Stimulated activated CD8-positive, alpha-beta memory T cell treated with anti-CD3 and anti-CD28 coated beads, Interleukin-2, amount 100 ng/mL, for 1 hour (primary cell): ENCODE data around the gene ESRRG.

Source experiments
- DNase-seq, 2 donors: peaks; one replicate each; pipeline ENCODE4 v3.0.0-alpha.2; 2020; ENCODE audit warnings: low read depth in 2 of 2

Gene ESRRG

GRCh38 chr1:216723274-216723780 is at the start of gene ESRRG:
Gene ESRRG (minus strand): TSS chr1:216723429. CDS start chr1:216723299, 130 bp downstream.
- no peak for DNase-seq

- no peak for DNase-seq
These were observed 48.7 kb upstream of the ESRRG start for GRCh38 chr1:216771922-216772321.

- no peak for DNase-seq
These were observed 43.6 kb upstream of the ESRRG start for GRCh38 chr1:216766633-216767327.

GRCh38 chr1:216765346-216766300 is 42.4 kb upstream of the ESRRG start:
- DNase-seq, result no peak

- no peak for DNase-seq
These were observed 34.9 kb upstream of the ESRRG start for GRCh38 chr1:216758161-216758560.

DNA sequence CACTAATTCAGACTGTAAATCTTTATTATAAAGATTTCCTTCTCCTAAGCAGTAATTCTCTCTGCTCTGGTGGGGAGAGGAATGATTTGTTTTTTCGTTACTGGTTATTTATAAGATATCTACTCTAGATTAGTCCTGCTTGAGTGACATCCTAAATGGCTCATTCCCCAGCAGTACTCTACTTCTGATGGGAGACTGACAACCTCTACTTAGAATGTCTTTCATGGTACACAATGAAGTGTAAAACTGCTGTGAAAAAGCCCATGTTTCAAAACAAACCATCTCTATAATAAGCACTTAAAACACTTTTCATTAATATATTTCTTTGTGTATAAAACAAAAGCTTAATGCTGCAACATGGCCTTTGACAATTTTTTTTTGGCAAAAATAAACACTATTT is 33.9 kb upstream of the ESRRG start:
- no peak for DNase-seq

GRCh38 chr1:216750961-216751360 is 27.7 kb upstream of the ESRRG start:
- DNase-seq, result no peak

DNA sequence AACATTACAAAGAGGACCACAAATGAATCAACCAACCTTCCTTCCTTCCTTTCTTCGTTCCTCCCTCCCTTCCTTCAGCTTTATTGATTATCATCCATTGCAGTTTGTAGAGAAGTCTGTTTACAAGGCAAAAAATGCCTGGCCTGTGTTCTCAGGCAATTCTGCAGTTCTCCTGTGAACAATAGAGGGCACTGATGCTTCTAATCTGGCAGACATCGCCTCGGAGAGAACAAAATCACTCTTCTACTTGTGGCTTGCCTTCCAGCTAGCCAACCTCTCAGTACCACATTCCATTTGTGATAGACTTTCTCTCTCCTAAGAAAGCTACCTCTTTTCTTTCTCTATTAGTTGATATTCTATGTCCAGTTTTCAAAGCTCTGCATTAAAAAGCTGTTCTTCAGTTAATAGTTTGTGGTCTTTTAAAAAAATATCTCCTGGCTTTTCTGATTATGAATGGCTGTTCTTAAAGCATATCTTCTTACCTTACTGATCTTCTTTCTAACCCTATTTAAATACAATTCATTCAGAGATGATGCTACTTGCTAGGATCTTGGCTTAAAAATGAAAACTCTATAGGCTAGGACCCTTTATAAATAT is 26.9 kb upstream of the ESRRG start:
- no peak for DNase-seq

- no peak for DNase-seq
These were observed 26.0 kb upstream of the ESRRG start for GRCh38 chr1:216749232-216749631.

GRCh38 chr1:216742625-216743024 is 19.4 kb upstream of the ESRRG start:
- no peak for DNase-seq

DNA sequence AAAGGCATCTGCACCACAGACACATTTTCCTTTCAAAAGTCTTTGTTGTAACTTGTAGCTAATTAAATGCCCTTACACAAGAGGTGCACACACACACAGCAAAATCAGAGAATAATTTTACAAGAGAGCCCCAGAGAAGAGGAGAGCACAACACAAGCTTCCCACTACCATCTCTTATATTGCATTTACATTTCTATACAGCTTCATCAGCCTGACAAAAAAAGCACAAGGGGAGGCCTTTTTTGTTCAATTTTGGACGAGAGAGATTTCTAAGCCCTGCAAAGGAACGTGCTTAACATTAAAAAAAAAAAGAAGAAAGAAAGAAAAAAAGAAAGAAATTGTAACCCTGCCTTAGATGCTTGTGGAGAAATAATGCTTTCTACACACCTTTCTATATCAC is 17.1 kb upstream of the ESRRG start:
- no peak for DNase-seq

GRCh38 chr1:216739793-216740192 is 16.6 kb upstream of the ESRRG start:
- no peak for DNase-seq

DNA sequence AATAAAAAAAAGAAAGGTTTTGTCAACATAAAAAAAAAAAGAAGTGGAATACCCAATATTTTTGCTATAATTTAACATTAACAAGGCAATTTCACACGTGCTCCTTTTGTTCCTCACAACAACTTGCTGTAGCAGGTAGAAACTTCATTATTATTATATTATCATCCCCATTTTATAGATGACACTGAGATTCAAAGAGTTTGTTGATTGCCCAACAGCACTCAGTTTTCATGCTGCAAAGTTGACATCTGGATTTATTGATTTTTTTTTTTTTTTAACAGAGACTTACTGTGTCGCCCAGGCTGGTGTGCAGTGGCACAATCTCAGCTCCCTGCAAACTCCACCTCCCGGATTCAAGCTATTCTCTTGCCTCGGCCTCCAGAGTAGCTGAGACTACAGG is 8.9 kb upstream of the ESRRG start:
- no peak for DNase-seq

- DNase-seq, result no peak
These were observed 8.3 kb upstream of the ESRRG start for GRCh38 chr1:216731562-216731961.

GRCh38 chr1:216726435-216726834 is 3.2 kb upstream of the ESRRG start:
- no peak for DNase-seq

DNA sequence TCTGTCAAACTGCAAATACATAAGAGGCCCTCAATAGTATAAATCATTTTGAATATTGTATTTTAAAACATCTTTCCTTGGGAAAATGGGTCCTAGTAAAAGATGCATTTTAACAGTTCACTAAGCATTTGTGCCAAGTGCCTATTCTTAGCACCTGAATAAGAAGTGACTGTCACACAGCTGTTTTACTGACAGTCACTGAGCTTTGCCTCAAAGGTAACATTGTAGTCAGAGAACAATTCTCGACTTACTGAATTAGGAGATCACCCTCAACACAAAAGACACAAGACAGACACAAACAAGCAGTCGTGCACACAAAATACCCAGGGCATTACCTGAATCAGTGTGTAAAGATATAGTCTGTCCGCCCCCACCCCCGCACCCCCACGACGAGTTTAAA is 408 bp downstream of the ESRRG start:
- no peak for DNase-seq

DNA sequence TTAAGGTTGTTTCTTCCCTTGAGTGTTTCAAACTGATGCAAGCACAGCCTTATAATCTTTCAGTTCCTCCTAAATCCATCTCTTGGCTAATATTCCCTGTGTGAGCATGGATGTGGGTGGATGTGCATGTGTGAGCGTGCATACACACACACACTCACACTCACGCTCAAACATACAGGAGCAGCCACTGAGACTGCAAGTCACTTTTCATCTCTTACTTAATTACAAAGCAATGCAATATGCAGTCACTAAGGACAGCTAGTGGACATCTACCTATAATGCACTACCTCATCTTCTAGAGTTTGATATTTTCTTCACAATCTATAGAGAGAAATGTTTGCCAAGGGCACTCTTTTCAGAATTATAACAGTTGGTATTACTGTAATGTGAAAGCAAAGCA is 1.4 kb downstream of the ESRRG start:
- DNase-seq, result no peak

DNA sequence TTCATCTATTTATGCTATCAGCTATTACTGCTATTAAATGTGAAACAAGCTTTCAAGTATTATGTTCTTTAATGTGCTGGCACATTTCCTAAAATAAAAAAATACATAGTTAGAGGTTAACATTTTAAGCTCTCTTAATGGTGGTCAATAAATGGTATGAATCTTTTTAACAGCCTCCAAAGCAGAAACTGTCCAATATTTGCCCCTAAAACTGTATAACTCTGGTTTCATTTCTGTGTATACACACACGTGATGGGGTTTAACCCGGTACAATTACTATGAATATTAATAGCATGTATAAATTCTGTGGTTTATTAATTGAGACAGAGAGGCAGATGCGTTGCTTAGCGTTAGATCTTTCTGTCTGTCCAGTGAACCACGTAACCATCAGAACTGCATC is 2.2 kb downstream of the ESRRG start:
- DNase-seq, result no peak

DNA sequence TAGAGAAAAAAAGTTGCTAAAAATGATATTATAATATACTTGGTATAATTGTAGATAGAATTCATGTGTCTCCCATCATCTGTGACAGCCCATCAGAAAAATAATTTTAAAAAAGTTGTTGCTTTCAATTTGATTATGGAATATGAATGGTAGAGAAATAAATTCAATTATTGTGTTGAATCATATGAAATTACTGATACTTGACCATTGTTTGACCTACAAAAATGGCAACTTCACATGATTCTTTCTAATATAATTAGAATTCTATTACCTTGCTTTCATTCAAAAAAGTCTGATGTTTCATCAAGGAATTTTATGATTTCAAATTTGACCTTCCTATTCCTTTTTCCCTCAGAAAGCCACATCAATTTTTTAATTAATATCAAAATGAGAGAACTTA is 11.5 kb downstream of the ESRRG start:
- no peak for DNase-seq

GRCh38 chr1:216710598-216711333 is 12.5 kb downstream of the ESRRG start:
- no peak for DNase-seq

DNA sequence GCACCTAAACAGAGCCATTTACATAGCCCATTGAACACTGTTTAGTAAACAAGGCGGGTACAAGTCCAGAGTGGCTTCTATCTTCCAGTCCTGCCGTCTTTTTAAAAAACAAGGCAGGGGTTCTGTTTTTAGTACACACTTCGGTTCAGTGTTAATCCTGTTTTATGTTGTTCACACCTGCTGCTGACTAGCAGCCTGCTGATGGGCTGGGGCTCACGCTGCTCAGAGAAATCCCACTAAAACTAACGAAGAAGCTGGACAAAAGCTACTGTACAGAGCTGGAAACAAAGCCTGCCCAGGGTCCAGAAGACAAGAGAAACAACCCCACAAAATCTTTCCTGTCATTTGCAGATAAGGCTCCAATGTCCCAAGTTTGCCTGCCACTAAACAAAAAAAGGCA is 13.2 kb downstream of the ESRRG start:
- DNase-seq, result no peak

- no peak for DNase-seq
These were observed 17.6 kb downstream of the ESRRG start for GRCh38 chr1:216705676-216706075.
